Mesenchymal stem cell (in vitro differentiated cells and primary cell): ENCODE measurements around the gene PTPN14.

Experiments
- DNase-seq: peaks from one replicate; pipeline ENCODE4 v3.0.0-alpha.2; 2013
- H2AFZ ChIP-seq: one replicate; pipeline ENCODE4 v1.6.1; 2013; ENCODE audit warnings: low read depth, mild to moderate bottlenecking, control low read depth, inconsistent platforms, low read length, moderate library complexity
- H2AK5ac ChIP-seq: 2 replicates; pipeline ENCODE4 v1.6.1; 2013; ENCODE audit warnings: low read length, moderate library complexity, mild to moderate bottlenecking, inconsistent platforms; ENCODE audit not compliant: severe bottlenecking
- H2BK120ac ChIP-seq: one replicate; pipeline ENCODE4 v1.6.1; 2013; ENCODE audit warnings: low read depth, mild to moderate bottlenecking, inconsistent platforms, low read length, moderate library complexity
- H2BK12ac ChIP-seq, 2 experiments: one replicate each; pipeline ENCODE4 v1.6.1; 2013; ENCODE audit warnings: inconsistent platforms in 2 of 2, low read length in 2 of 2, mild to moderate bottlenecking in 2 of 2, moderate library complexity in 2 of 2, control low read depth in 1 of 2
- H2BK15ac ChIP-seq: one replicate; pipeline ENCODE4 v1.6.1; 2013; ENCODE audit warnings: mild to moderate bottlenecking, low read depth, inconsistent platforms; ENCODE audit not compliant: poor library complexity, severe bottlenecking
- H2BK5ac ChIP-seq: 2 replicates; pipeline ENCODE4 v1.6.1; 2013; ENCODE audit warnings: low read depth, mild to moderate bottlenecking, low read length, control low read depth, inconsistent platforms; ENCODE audit not compliant: poor library complexity, severe bottlenecking
- H3K14ac ChIP-seq, 2 experiments: one replicate each; pipeline ENCODE4 v1.6.1; 2013; ENCODE audit warnings: inconsistent platforms in 2 of 2, low read length in 2 of 2, control low read depth in 1 of 2, mild to moderate bottlenecking in 1 of 2, moderate library complexity in 1 of 2
- H3K18ac ChIP-seq, 2 experiments: one replicate each; pipeline ENCODE4 v1.6.1; 2013; ENCODE audit warnings: inconsistent platforms in 2 of 2, low read length in 2 of 2, control low read depth in 1 of 2, low read depth in 1 of 2, mild to moderate bottlenecking in 1 of 2
- H3K23ac ChIP-seq, 2 experiments: one replicate each; pipeline ENCODE4 v1.6.1; 2013; ENCODE audit warnings: inconsistent platforms in 2 of 2, low read length in 2 of 2, mild to moderate bottlenecking in 2 of 2, moderate library complexity in 2 of 2, control low read depth in 1 of 2
- H3K27ac ChIP-seq: 2 replicates; pipeline ENCODE4 v1.5.1; 2013; ENCODE audit warnings: mild to moderate bottlenecking, moderate library complexity, low read length, control low read depth, inconsistent platforms; ENCODE audit not compliant: poor library complexity, severe bottlenecking
- H3K27me3 ChIP-seq, 2 experiments: 2 replicates each; pipeline versions ENCODE4 v1.6.1 to v1.7.0; 2013; ENCODE audit warnings: low read length in 2 of 2, mild to moderate bottlenecking in 2 of 2, moderate library complexity in 2 of 2, control low read depth in 1 of 2, inconsistent platforms in 1 of 2; ENCODE audit not compliant: control insufficient read depth in 1 of 2, insufficient read depth in 1 of 2
- H3K36me3 ChIP-seq, 2 experiments: 2 replicates each; pipeline versions ENCODE4 v1.6.1 to v1.7.0; 2013; ENCODE audit warnings: low read length in 2 of 2, control low read depth in 1 of 2, inconsistent platforms in 1 of 2, low read depth in 1 of 2, mild to moderate bottlenecking in 1 of 2; ENCODE audit not compliant: insufficient read depth in 2 of 2, control insufficient read depth in 1 of 2
- H3K4ac ChIP-seq, 2 experiments: one replicate each; pipeline ENCODE4 v1.6.1; 2013; ENCODE audit warnings: inconsistent platforms in 2 of 2, low read length in 2 of 2, mild to moderate bottlenecking in 2 of 2, moderate library complexity in 2 of 2, control low read depth in 1 of 2, low read depth in 1 of 2
- H3K4me1 ChIP-seq: 2 replicates; pipeline ENCODE4 v1.6.1; 2013; ENCODE audit warnings: low read depth, low read length, control low read depth; ENCODE audit not compliant: control insufficient read depth, insufficient read depth
- H3K4me2 ChIP-seq: 2 replicates; pipeline ENCODE4 v1.6.1; 2013; ENCODE audit warnings: low read length, mild to moderate bottlenecking, inconsistent platforms; ENCODE audit not compliant: poor library complexity, severe bottlenecking
- H3K4me3 ChIP-seq, 2 experiments: 2 replicates each; pipeline versions ENCODE4 v1.5.1 to v1.7.0; 2013; ENCODE audit warnings: low read length in 2 of 2, mild to moderate bottlenecking in 2 of 2, control low read depth in 1 of 2, low read depth in 1 of 2; ENCODE audit not compliant: insufficient read depth in 1 of 2
- H3K79me1 ChIP-seq: replicated peaks from 2 replicates; pipeline ENCODE4 v1.6.1; 2013; ENCODE audit warnings: mild to moderate bottlenecking, control low read depth, low read length, inconsistent platforms; ENCODE audit not compliant: poor library complexity, severe bottlenecking
- H3K9ac ChIP-seq: 2 replicates; pipeline ENCODE4 v1.7.0; 2013; ENCODE audit warnings: mild to moderate bottlenecking, low read length, moderate library complexity
- H3K9me3 ChIP-seq: 2 replicates; pipeline ENCODE4 v1.7.0; 2013; ENCODE audit warnings: mild to moderate bottlenecking, low read length; ENCODE audit not compliant: control insufficient read depth
- H4K8ac ChIP-seq: one replicate; pipeline ENCODE4 v1.6.1; 2013; ENCODE audit warnings: inconsistent platforms, mild to moderate bottlenecking, low read length, moderate library complexity
- H4K91ac ChIP-seq: one replicate; pipeline ENCODE4 v1.6.1; 2013; ENCODE audit warnings: mild to moderate bottlenecking, low read length, inconsistent platforms
- WGBS: methylation state at CpG from one replicate; pipeline ENCODE4 v1.1.7; 2013; ENCODE audit warnings: mixed read lengths; 5-methylcytosine and 5-hydroxymethylcytosine counted together

PTPN14 gene

DNA sequence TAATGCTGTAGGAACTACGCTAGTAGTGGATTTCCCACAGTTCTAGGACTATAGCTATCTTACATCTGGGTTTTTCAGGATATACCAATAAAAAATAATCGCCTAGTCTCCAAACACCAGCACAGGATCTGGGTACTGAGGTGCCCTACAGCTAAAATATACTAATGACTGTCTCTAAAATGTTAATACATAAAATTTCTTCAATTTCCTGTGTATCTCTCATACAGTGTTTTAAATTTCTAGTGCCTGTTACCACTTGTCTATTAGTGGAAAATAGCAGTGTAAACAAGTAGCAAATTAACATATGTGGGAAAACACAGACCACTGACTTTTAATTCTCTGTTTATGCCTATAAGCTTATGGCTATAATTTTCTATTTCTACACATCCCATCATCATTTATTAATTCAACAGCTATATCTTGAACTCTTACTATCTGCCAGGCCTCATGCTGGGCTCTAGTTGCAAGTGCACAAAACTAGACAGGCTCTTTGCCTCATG, 16.1 kb upstream of the PTPN14 start:
- Histone ChIP-seq H2BK120ac (no peak overlapping the region), H3K9ac (peak overlapping the region; percentile 58), H3K4me1 (peaks cover 13% of the 10 kb centered on the region), H3K14ac (no peak overlapping the region), H2AK5ac (no peak overlapping the region), H3K79me1 (peaks cover 8% of the 10 kb centered on the region), H2BK5ac (no peak overlapping the region), H3K4ac (no peak overlapping the region), H3K18ac (no peak overlapping the region), H2BK15ac (no peak overlapping the region), H3K9me3 (no peaks in the 10 kb centered on the region), H3K4me2 (no peak overlapping the region), H3K27me3 (no peaks in the 10 kb centered on the region), H3K23ac (no peak overlapping the region), H2BK12ac (no peak overlapping the region), H4K91ac (no peak overlapping the region), H3K4me3 (no peak overlapping the region), H3K36me3 (no peaks in the 10 kb centered on the region), H3K27ac (peak overlapping the region; percentile 94), H2AFZ (no peak overlapping the region), H4K8ac (no peak overlapping the region)
- no peak for DNase-seq
- WGBS = no CpG with 5 or more reads among the region's 2 CpGs

DNA sequence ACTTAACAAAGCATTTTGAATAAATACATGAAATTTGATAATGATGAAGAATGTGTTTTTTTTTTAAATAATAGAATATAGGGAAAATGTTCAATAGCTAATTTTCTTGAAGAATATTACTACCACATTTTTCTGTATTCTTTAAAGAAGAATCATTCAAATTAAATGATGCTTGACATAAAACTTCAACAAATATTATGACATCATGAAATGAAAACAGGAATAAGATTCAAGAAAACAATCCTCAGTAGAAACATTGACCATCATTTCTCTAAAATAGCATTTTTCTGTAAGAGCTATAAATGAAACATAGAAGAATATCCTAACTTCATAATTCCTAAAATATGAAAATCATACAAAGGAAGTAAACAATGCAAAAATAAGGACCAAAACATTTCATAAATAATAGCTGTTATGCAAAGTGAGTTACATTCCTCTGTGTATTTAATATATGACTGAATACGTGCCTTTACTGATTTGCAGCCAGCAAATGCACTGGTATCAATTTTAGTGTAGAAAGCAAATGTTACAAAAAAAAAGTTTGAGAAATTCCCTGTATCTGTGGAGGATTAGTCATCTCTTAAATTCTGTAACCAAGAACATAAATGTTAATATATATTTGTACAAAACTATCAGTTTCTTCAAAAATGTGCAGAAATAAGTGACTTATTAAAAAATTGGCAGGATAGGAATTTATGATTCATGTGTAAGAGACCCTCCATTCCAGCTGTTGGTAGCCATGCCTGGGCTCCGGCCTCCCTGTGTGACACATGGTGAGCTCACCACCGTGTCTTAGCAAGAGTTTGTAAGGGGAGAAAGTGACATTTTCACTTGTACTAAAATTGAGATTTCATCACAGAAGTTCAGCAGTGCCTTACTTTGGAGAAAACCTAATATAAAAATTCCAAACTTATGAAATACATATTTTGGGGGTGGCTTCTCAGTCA, 15.0 kb upstream of the PTPN14 start:
- Histone ChIP-seq H2BK15ac (no peak overlapping the region), H3K9ac (peak overlapping the region; percentile 58), H4K8ac (peak overlapping the region; percentile 54), H3K4me2 (no peak overlapping the region), H2BK120ac (no peak overlapping the region), H3K14ac (no peak overlapping the region), H3K4ac (no peak overlapping the region), H3K9me3 (no peaks in the 10 kb centered on the region), H3K36me3 (no peaks in the 10 kb centered on the region), H3K27me3 (no peaks in the 10 kb centered on the region), H4K91ac (no peak overlapping the region), H3K4me1 (peaks cover 10% of the 10 kb centered on the region), H2AFZ (no peak overlapping the region), H2BK12ac (no peak overlapping the region), H2BK5ac (no peak overlapping the region), H3K18ac (no peak overlapping the region), H3K79me1 (peaks cover 4% of the 10 kb centered on the region), H2AK5ac (no peak overlapping the region), H3K4me3 (peak overlapping the region in 1 of 2 experiments; percentile 30), H3K27ac (peak overlapping the region; percentile 94), H3K23ac (no peak overlapping the region)
- WGBS = 22% methylated on average over 2 of the region's 3 CpGs
- peak; percentile 63 for DNase-seq

DNA sequence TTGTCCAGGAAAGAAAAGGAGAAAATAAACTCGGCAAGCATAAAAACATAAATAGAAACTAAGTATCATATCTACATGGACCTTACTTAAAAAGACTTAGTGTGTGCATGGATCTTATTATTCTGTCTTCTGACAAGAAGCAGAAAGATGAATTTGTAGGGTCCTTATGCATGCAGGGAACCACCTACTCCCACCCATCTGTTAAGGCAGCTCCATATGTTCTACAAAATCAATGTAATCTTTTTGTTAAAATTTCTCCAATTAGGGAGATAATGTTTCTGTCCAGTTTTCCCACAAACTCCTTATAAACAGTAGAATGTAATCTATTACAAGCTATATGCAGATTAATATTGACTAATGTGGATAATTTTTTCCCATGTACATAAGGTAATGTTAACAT, 13.9 kb upstream of the PTPN14 start:
- Histone ChIP-seq H3K4me2 (no peak overlapping the region), H3K4me3 (no peak overlapping the region), H2AK5ac (no peak overlapping the region), H3K36me3 (no peaks in the 10 kb centered on the region), H4K8ac (no peak overlapping the region), H4K91ac (no peak overlapping the region), H2BK12ac (no peak overlapping the region), H3K23ac (no peak overlapping the region), H2AFZ (no peak overlapping the region), H3K14ac (no peak overlapping the region), H2BK15ac (no peak overlapping the region), H3K27ac (no peak overlapping the region), H3K79me1 (peaks cover 4% of the 10 kb centered on the region), H2BK5ac (no peak overlapping the region), H3K4ac (no peak overlapping the region), H2BK120ac (no peak overlapping the region), H3K18ac (no peak overlapping the region), H3K4me1 (peaks cover 10% of the 10 kb centered on the region), H3K9ac (no peak overlapping the region), H3K27me3 (no peaks in the 10 kb centered on the region), H3K9me3 (no peaks in the 10 kb centered on the region)
- no peak for DNase-seq
- WGBS = no CpG with 5 or more reads among the region's 1 CpG

DNA sequence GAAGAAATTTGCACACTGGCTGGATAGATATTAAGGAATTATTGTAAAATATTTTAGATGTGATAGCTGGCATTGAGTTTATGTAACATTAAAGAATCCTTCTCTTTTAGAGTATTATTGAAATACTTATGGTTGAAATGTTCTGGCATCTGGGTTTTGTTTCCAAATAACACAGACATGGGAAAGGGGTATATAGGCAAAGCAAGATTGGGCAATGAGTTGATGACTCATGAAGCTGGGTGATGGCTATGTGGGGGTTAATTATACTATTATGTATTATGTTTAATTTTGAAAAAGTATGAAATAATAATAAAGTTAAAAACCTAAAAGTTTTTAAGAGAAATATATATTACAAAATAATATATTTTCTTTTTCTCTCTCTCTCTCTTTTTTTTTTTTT, 12.5 kb upstream of the PTPN14 start:
- Histone ChIP-seq H2BK12ac (no peak overlapping the region), H3K18ac (no peak overlapping the region), H3K9ac (no peak overlapping the region), H3K9me3 (no peaks in the 10 kb centered on the region), H2AFZ (no peak overlapping the region), H3K4ac (no peak overlapping the region), H3K27ac (no peak overlapping the region), H2BK5ac (no peak overlapping the region), H3K4me1 (peaks cover 8% of the 10 kb centered on the region), H2BK15ac (no peak overlapping the region), H3K4me3 (no peak overlapping the region), H3K36me3 (no peaks in the 10 kb centered on the region), H4K8ac (no peak overlapping the region), H4K91ac (no peak overlapping the region), H2BK120ac (no peak overlapping the region), H3K4me2 (no peak overlapping the region), H3K23ac (no peak overlapping the region), H2AK5ac (no peak overlapping the region), H3K79me1 (peaks cover 4% of the 10 kb centered on the region), H3K27me3 (no peaks in the 10 kb centered on the region), H3K14ac (no peak overlapping the region)
- peak; percentile 34 for DNase-seq
